Effector CD8-positive, alpha-beta T cell (primary cell): ENCODE measurements around the gene NRP2.
A peak's percentile ranks its signal among the peaks of the same experiment; 100 is the strongest.

Experiments used
- DNase-seq: peaks from one replicate; lab custom pipeline; 2025; lab: John Stamatoyannopoulos, UW

Gene NRP2

DNA sequence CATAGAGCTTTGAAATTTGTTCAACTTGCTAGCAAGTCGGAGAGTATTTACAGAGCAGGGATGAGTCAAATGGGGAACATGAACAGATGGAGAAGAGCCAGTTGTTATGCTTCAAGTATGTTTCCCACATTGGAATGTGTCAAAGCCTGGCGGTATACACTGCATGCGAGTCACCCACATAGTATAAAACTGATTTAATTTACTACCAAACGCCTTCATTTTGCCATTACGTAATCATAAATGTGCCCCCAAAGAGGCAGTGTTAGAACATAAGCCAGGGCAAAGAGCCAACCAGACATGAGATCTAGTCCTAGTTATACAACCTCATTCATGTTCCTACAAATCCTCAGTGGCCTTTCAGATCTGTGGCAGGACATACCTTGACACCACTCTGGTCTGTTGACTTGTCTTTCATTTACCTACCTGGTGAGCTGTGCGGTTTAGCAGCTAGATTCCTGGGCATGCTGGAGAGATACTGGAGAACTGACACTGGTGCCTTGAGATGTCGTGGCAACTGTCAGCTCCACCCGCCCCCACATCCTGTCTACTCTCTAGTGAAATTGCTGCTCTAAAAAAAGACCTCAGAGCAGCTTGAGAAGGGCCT lies 21.7 kb upstream of the NRP2 start:
- DNase-seq, result peak; percentile 2

- no peak for DNase-seq
Observed at GRCh38 chr2:205661281-205661680, 21.0 kb upstream of the NRP2 start.

DNA sequence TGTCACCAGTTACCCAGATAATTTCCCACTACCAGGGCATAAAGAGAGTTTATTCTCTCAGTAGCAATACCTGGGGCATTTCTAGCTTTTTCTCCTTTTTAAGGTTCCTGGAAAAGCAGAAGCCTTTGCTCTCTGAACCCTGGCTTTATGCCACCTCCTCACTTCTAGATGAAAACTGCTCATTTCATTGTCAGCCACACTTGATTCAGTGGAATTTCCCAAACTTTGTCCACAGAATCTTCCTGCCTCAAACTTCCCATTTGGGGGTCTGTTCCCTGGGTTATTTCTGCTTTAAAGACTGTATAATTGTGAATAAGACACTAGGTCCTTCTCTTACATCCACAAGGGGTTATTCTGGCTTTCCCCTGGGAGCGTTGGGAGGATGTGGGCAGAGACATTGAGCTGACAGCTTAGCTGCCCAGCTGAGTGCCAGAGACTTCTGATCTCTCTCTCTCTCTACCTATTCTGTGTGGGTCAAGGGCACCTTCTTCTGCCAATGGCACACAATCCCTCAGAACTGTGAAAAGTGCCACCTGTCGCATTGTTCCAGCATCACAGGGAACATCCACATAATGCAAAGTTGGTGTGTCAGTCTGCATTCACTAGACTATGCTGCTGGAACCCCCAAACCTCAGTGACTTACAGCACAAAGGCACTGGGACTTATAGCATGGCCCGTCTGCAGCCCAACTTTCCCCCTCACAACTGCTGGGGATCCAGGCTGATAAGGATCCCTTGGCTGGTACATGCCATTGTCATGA lies 19.9 kb upstream of the NRP2 start:
- no peak for DNase-seq

GRCh38 chr2:205665791-205666190 lies 16.5 kb upstream of the NRP2 start:
- DNase-seq, result no peak

DNA sequence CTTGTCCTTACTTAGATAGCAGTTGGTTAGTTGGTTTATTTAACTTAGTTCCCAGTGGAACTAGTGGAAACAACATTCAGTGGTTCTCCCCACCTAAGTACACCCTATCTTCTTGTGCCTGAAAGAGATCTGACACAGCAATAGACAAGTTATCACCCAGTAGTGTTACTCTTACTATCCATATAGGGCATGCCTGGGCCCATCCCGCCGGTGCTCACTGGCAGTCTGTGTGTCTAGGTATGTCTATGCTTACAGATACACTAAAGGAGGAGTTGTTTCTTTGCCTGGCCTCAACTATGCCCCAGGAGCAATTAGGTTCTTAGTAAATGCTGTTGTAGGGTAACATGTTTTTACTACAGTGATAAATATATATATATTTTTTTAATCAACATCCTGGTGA lies 12.0 kb upstream of the NRP2 start:
- no peak for DNase-seq

DNA sequence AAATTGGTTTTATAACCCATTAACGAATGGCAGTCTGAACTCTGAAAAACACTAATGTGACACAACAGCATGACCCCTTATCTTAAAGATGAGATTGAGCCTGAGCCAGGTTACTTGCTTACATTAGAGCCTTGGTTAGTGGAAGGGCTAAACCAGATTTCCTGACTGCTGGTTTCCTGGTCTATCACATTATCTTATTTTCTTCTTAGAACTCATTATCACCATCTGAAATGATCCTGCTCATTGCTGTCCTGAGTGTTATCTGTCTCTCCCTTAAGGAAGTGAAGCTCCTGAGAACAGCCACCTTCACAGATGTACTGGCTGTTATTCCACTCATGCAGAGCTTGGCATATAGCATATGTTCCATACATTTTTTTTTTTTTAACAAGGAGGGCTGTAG lies 9.0 kb upstream of the NRP2 start:
- DNase-seq, result no peak

DNA sequence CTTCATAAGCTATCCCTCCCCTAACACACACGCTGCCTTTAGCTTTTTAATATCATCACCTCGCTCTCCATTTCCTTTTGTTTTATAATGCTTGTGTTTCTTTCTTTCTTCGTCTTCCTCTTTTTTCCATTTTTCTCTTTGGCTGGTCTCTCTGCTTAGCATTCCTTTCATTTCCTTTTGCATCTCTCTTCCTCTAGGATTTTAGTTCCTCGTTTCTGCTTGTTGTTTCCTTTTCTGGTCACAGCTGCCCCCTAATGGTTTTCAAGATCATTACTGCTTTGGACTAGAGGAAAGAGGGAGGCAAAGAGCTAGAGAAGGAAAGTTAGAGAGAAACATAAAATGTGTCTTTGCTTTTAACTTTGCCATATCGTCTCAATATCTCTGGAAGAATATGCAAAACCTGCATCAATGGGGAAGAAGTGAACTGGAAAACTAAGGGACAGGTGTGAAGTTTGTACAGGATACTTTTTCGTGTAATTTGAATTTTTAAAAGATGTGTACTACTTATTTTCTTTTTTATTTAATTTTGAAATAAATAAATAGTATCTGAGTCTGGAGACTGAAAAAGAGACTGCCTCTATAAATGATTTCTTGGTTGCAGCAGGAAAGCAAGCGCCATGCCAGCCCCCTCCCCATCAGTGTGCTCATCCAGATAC lies 6.3 kb upstream of the NRP2 start:
- DNase-seq, result no peak

GRCh38 chr2:205678541-205679142 lies 3.7 kb upstream of the NRP2 start:
- DNase-seq, result no peak

DNA sequence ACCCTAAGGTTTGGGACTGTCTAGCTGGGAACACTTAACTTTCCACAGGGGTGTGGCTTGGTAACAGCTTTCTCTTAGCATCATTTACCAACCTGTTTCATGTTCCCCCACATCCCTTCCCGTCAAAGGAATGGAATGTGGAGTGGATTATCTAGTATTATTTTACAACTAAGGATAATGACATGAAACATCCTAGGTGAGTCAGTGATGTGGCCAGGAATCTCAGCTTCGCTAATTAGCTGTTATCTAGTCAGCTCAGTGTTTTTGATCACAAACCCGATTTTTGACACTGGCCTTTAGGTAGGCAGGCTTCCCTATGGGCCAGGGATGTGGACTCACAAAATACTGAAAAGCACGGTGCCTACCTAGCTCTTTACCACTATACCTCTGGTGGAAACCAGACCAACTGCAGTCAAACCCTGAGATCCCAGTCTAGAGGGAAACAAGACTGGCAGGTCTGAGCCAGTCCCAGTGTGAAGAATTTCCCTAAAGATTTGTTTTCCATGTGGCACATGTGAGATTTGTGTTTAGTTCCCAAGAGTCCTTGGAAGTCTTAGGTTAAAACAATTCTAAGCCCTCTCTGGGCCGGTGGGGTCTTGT lies 2.8 kb upstream of the NRP2 start:
- no peak for DNase-seq

DNA sequence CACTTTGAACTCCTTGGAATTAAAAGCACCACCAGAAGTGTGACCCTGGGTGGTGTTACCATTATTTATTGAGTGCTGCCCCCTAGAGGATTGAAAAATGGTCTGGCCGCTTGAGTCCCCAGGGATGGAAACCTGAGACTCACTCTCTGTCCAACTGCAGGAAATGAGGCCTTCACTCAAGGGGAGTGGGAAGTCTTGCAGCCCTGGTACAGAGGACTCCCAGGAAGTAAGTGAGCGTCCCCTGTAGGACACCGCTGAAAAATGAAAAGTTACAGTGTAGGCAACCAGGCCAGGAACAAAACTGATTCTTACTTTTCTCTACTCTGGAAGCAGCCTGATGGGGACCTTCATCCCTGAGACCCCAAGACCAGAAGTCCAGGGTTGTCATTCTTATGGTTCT lies 2.2 kb upstream of the NRP2 start:
- no peak for DNase-seq

GRCh38 chr2:205680903-205681302 lies 1.4 kb upstream of the NRP2 start:
- no peak for DNase-seq

GRCh38 chr2:205681401-205682238 lies 681 bp upstream of the NRP2 start:
- DNase-seq, result no peak

DNA sequence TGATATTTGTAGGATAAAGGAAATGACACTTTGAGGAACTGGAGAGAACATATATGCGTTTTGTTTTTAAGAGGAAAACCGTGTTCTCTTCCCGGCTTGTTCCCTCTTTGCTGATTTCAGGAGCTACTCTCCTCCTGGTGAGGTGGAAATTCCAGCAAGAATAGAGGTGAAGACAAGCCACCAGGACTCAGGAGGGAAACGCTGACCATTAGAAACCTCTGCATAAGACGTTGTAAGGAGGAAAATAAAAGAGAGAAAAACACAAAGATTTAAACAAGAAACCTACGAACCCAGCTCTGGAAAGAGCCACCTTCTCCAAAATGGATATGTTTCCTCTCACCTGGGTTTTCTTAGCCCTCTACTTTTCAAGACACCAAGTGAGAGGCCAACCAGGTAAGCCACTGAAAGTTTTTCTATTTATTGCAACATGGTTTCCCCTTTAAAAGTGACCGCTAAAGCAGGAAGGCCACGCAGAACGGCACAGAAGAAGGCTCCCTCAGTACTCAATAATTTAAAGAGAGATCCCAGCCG lies 735 bp downstream of the NRP2 start:
- DNase-seq, result no peak

DNA sequence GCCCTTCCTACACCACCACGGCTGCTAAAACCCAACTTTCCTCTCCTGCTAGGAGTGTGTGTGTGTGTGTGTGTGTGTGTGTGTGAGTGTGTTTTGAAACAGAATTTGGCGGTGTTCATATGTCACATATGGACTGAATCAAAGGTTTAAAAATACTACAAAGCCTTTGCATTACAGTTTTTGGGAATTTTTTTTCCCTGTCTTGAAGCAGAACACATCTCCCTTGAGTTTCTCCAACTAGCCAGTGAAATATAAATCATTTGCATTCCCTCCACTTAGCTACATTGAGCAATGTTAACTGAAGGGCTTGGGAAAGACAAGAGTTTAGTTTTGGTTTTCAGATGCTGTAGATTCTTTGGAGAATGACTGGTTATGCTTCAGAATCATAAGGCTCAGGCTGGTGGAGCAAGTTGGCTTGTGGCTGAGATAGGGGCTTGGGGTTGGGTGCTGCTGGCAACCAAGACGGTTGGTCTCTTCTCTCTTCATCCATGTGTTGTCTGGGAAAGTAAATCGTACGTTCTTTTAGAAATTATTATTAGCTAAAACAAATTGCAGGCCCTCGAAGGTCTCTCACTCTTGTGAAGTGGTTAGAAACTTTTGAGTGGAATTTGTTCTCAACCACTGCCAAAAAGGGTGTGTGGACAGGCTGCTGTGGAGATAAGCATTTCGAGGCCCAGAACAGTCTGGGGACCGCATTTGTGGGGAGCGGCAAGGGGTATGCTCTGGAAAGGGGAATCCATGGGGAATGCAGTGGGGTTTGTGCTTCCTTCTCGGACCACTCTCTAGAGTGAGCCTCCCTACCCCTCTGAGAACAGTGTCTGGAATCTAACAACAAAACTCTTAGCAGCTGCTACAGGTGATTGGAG lies 1.4 kb downstream of the NRP2 start:
- no peak for DNase-seq

GRCh38 chr2:205684871-205685313 lies 2.6 kb downstream of the NRP2 start:
- DNase-seq, result no peak

GRCh38 chr2:205685314-205686055 lies 3.2 kb downstream of the NRP2 start:
- DNase-seq, result no peak

GRCh38 chr2:205686056-205686782 lies 3.9 kb downstream of the NRP2 start:
- no peak for DNase-seq

- DNase-seq, result no peak
Observed at GRCh38 chr2:205686783-205687640, 4.7 kb downstream of the NRP2 start.
